Ovary (tissue), 9 donors: ENCODE results near the gene PIK3R2. TPM values are rescaled to one million over a fixed set of nuclear protein-coding genes. Genes with fewer than 3 reads are reported as not detected.

Source experiments
- DNase-seq, 5 donors: peaks; one replicate each; pipeline ENCODE4 v3.0.0-alpha.2; 2019 to 2020
- H3K27ac ChIP-seq, 2 donors: fragments of 200-600 bp; one replicate each; pipeline versions ENCODE4 v1.5.1 to v1.8.0; 2019 to 2022
- H3K27me3 ChIP-seq: fragments of 200-600 bp; one replicate; pipeline ENCODE4 v1.8.0; 2022
- H3K36me3 ChIP-seq: fragments of 200-600 bp; sonication (generic); one replicate; pipeline ENCODE4 v1.5.1; 2019
- H3K4me1 ChIP-seq: one replicate; pipeline ENCODE4 v1.8.1; 2013; ENCODE audit warnings: mild to moderate bottlenecking, moderate library complexity; ENCODE audit not compliant: insufficient read depth
- H3K4me3 ChIP-seq: fragments of 200-600 bp; sonication (generic); one replicate; pipeline ENCODE4 v1.5.1; 2017
- H3K9me3 ChIP-seq, 2 donors: fragments of 200-600 bp in 1 of 2; sonication (generic) in 1 of 2; one replicate each; pipeline versions ENCODE4 v1.5.1 to v1.8.1; 2013 to 2019; ENCODE audit warnings: mild to moderate bottlenecking in 1 of 2, moderate library complexity in 1 of 2
- CTCF ChIP-seq, 3 donors: fragments of 450-650 bp in 2 of 3; fragments of 200-600 bp in 1 of 3; IDR thresholded peaks; one replicate each; pipeline versions ENCODE4 v1.5.1 to v1.8.0; 2016 to 2022; ENCODE audit warnings: antibody characterized with exemption in 3 of 3, mild to moderate bottlenecking in 1 of 3
- EP300 ChIP-seq: sonication (generic); formaldehyde crosslinking; IDR thresholded peaks from one replicate; pipeline ENCODE4 v1.6.1; 2017; ENCODE audit warnings: antibody characterized with exemption
- POLR2A ChIP-seq: fragments of 450-650 bp; IDR thresholded peaks from one replicate; pipeline ENCODE4 v1.6.1; 2017; ENCODE audit warnings: antibody characterized with exemption, mild to moderate bottlenecking, moderate library complexity
- WGBS, 3 donors: extraction: QIAGEN DNeasy Blood & Tissue Kit in 1 of 3; methylation state at CpG; one replicate each; pipeline versions ENCODE4 v1.1.5 to v1.1.7; 2013 to 2017; 5-methylcytosine and 5-hydroxymethylcytosine counted together
- intact Hi-C, 4 donors: fragments of 100-400 bp; cut with DNase I; formaldehyde crosslinking; loops; one replicate each; pipeline versions ENCODE4 v1.11.0 to v1.15.1; 2022 to 2023
- polyA plus RNA-seq, 2 donors: library from polyadenylated mRNA; stranded (reverse); fragments of 200-250 nt in 1 of 2; fragments of 350-450 nt in 1 of 2; fragmentation: Illumina TruSeq in 1 of 2; extraction: RNeasy Lipid Tissue Mini Kit (QIAGEN cat#74804) in 1 of 2; gene quantifications; one replicate each; pipeline ENCODE4 v1.2.3, GENCODE V29; 2013 to 2014
- total RNA-seq, 7 donors: library from RNA; depleted of rRNA in 2 of 7; stranded (reverse); fragments of >200 nt in 2 of 7; fragmentation: NEBNext Ultra II Directional in 3 of 7; extraction: Animal tissue kit (Norgen Biotek cat#: 25700) in 3 of 7; gene quantifications; one replicate each; pipeline versions ENCODE4 v1.1.0 to v1.2.4, GENCODE V29; 2016 to 2023
- donor health status: DM: no; HTN: no; CAD: no; lungs with moderate emphysema.
- donor health status: DM: no; HTN: no; CAD: no.
- donor health status: Bipolar disorder and iron deficiency.
- donor health status: DM: yes; HTN: yes; CAD: no.
- donor health status: DM: no; HTN: no; CAD: no.
- donor health status: DM: yes; HTN: yes; CAD: no.

The PIK3R2 gene
- total and polyA plus RNA-seq, 9 donors, result 12.8 to 63.2 (median 42.6) TPM

- DNase-seq, result no peak
- Histone ChIP-seq H3K9me3 (no peaks in the 10 kb centered on the region), H3K27ac (no peak overlapping the region), H3K36me3 (no peaks in the 10 kb centered on the region), H3K4me1 (no peaks in the 10 kb centered on the region), H3K4me3 (no peak overlapping the region), H3K27me3 (no peaks in the 10 kb centered on the region)
- TF ChIP-seq EP300 (no peak), POLR2A (no peak), CTCF (IDR thresholded peaks at IDR 0.05) (no peak)
- intact Hi-C loops, result no loop called here
- WGBS, 3 donors, result 79 to 93% (median 87%) methylated on average over 3 of the region's 3 CpGs
These were observed 24.9 kb upstream of the PIK3R2 start for GRCh38 chr19:18128044-18128443.

- WGBS, 3 donors, result 90 to 97% (median 94%) methylated on average over 12 of the region's 12 CpGs
- intact Hi-C loops, result no loop called here
- TF ChIP-seq POLR2A, result no peak
- no peak for TF ChIP-seq CTCF (IDR thresholded peaks at IDR 0.05)
- TF ChIP-seq EP300, result no peak
- Histone ChIP-seq H3K4me3 (no peak overlapping the region), H3K4me1 (no peaks in the 10 kb centered on the region), H3K36me3 (no peaks in the 10 kb centered on the region), H3K27me3 (no peaks in the 10 kb centered on the region), H3K27ac (no peak overlapping the region), H3K9me3 (no peaks in the 10 kb centered on the region)
- DNase-seq, result no peak
These were observed 24.2 kb upstream of the PIK3R2 start for GRCh38 chr19:18128805-18129204.

- DNase-seq, result no peak
- TF ChIP-seq POLR2A (no peak), CTCF (IDR thresholded peaks at IDR 0.05) (no peak), EP300 (no peak)
- WGBS, 3 donors, result 92 to 95% (median 93%) methylated on average over 21 of the region's 21 CpGs
- Histone ChIP-seq H3K27me3 (no peaks in the 10 kb centered on the region), H3K4me1 (no peaks in the 10 kb centered on the region), H3K27ac (no peak overlapping the region), H3K9me3 (no peaks in the 10 kb centered on the region), H3K4me3 (no peak overlapping the region), H3K36me3 (no peaks in the 10 kb centered on the region)
- intact Hi-C loops, result no loop called here
These were observed 22.3 kb upstream of the PIK3R2 start for GRCh38 chr19:18130523-18131242.

- no peaks in the 10 kb centered on the region for H3K36me3 ChIP-seq
- TF ChIP-seq EP300, result no peak
- TF ChIP-seq POLR2A, result no peak
- TF ChIP-seq CTCF (IDR thresholded peaks at IDR 0.05), result no peak
- H3K9me3 ChIP-seq, result no peaks in the 10 kb centered on the region
- intact Hi-C loops, result no loop called here
- no peaks in the 10 kb centered on the region for H3K27me3 ChIP-seq
- DNase-seq, result no peak
- 77 to 86% (median 82%) methylated on average over 27 to 31 of the region's 31 CpGs for WGBS, 3 donors
- no peak overlapping the region for H3K4me3 ChIP-seq
- no peaks in the 10 kb centered on the region for H3K4me1 ChIP-seq
- H3K27ac ChIP-seq, result no peak overlapping the region
These were observed 20.9 kb upstream of the PIK3R2 start for GRCh38 chr19:18131841-18132596.
